Measurements from ENCODE around the gene MOGAT3.

The MOGAT3 gene

DNA sequence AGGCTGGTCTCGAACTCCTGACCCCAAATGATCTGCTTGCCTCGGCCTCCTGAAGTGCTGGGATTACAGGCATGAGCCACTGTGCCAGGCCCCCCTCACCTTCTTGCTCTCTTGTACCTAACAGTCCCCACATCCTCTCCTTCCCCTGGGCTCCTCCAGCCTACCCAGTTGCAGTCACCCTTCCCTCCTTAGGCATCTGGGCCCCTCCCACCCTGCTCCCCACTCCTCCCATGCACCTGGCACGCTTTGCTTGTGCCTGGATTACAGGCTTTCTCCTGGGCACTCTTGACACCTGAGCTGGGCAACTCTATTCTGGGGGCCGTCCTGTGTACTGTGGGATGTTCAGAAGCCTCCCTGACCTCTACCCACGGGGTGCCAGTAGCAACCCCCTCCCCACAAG is 33.8 kb upstream of the MOGAT3 start:
- DNase-seq: no peak

DNA sequence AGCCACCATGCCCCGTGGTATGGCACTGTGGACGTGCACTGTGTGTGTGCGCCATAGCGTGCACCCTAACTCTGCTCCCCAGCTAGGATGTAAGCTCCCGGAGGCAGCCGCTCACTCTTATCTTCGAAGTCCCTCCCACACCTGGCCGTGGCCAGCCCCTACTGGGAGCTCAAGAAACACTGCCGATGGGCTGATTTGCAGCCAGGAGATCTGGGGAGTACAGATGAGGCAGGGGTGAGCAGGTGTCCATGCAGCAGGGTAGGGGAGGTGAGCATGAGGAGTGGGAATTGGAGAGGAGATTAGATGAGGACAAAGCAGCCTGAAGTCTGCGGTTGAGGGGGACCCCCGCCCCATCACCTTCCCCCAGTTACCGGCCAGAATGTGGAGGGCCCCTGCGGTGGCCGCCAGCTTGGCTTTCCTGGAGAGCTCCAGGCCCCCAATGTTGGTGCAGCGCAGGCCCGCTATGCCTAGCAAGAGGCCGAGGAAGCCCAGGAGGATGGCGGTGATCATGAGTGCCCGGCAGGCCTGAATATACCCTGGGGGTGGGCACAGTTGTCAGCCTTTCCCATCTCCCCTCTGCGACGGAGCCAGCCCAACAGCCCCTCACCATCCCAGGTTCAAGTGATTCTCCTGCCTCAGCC is 33.2 kb upstream of the MOGAT3 start:
- DNase-seq: no peak

DNA sequence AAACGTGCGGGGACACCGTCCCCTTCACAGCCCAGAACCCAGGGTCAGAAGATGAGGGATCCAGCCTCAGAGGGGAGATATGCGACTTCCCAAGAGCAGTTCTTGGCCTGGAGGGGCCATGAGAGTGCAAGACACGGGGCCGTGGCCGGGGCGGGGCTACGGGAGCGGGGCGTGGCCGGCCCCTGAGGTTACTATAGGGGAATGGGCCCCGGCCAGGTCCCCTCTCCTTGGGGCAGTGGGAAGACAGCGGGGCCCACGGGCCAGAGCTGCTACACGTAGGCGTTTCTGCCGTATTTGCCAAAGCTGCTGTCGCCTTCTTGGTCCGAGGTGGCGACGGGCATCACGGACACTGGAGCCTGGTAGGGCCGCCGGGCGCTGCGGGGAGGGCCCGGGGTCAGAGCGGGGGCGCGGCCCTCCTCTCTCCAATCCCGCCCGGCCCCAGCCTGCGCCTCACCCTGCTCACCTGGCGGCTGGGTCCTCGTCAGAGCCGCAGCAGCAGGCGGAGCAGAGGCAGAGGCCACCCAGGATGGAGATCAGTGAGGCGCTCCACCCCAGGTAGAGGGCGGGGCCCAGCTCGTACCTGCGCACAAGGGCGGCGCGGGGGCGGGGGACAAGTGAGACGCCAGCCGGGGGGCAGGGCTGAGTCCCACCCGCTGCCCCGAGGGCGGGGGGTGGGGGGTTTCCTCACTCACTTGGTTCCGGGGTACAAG is 31.5 kb upstream of the MOGAT3 start:
- DNase-seq: peak in 6 of 58 donors; percentile 5 to 56 (median 16)

DNA sequence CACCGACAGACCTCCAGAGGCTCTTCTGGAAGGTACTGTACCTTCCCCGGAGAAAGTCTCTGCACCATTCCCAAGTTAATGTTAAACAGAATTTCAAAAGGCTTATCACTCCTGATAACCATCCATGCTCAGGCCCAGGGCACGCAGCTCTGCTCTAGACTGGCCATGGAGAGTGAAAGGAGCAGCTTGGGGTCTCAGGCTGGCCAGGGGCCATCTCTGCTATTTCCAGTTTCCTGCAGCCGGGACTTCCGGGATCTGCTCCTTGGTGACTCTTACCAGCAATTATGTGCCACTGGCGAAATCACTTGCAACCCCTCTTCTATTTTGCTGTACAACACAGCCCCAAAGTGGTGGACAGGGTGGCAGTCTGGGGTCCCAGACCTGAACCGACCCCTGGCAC is 30.8 kb upstream of the MOGAT3 start:
- no peak for DNase-seq

DNA sequence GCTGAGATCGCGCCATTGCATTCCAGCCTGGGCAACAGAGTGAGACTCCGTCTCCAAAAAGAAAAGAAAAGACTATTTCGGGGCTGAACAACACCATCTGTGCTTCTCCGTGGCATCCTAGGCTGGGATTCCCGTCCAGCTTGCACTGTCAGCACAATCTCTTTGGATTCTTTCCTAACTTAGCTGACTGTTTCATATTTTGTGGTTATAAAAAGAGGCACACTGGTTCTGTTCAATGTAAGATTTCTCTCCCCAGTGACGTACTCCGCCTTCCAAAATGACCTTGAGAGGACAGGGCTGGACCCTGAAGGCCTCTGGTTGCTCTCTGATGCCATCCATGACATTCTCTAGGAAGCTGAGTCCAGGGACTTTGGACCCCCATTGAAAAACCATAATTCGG is 25.9 kb upstream of the MOGAT3 start:
- DNase-seq: peak in 13 of 58 donors; percentile 6 to 53 (median 14)

DNA sequence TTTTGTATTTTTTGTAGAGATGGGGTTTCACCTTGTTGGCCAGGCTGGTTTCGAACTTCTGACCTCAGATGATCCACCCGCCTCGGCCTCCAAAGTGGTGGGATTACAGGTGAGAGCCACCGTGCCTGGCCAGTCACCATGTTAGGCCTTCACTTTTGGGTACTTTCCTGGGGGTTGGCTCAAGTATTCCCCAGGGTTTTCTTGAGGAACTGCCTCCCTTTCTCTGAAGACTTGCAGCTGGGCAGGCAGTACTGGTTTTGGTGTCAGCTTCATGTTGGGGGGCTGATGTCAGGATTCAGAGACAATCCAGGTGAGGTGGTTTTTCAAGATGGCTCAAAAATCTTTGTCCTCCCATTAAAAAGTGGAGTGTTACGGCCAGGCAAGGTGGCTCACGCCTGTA is 24.8 kb upstream of the MOGAT3 start:
- DNase-seq: no peak

DNA sequence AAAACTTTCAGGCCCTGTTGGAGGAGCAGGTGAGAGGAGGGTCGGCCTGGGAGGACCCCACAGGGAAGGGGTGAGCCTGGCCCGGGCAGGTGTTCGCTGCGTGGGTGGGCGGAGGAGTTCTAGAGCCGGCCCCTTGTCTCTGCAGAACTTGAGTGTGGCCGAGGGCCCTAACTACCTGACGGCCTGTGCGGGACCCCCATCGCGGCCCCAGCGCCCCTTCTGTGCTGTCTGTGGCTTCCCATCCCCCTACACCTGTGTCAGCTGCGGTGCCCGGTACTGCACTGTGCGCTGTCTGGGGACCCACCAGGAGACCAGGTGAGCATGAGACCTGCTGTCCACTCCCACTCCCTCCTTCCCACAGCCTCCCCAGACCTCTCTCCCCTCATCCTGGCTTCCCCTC is 22.7 kb upstream of the MOGAT3 start:
- DNase-seq: no peak

DNA sequence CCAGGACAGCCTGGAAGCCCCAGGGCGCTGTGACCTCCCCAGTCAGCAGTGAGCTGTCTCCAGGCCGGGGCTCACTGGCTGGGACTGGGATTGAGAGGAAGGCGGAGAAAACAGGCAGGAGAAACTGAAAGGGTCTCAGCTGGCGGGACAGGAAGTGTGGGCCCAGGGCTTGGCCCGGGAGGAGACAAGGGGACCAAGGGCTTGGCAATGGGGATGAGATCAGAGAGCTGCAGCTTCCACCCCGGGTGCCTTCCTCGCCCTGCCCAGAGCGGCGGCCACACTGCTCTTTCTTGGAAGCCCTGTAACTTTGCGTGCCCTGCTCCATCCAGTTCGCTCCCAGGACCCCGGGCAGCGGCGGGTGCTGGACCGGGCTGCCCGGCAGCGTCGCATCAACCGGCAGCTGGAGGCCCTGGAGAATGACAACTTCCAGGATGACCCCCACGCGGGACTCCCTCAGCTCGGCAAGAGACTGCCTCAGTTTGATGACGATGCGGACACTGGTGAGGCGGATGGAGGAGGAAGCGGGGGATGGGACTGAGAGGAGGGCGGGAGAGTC is 21.5 kb upstream of the MOGAT3 start:
- no peak for DNase-seq

DNA sequence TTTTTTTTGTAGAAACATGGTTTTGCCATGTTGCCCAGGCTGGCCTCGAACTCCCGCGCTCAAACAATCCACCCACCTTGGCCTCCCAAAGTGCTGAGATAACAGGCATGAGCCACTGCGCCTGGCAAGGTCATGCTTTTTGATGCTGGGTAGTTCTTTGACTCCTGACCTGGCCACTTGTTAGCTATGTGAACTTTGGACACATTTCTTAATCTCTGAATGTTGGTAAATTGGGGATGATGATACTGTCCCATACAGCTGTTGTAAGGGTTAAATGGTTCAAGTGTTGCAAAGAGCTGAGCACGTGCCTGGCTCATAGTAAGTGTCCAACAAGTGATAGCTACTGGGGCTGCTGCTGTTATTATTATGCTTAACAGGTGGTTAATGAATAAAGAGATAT is 19.5 kb upstream of the MOGAT3 start:
- DNase-seq: no peak

DNA sequence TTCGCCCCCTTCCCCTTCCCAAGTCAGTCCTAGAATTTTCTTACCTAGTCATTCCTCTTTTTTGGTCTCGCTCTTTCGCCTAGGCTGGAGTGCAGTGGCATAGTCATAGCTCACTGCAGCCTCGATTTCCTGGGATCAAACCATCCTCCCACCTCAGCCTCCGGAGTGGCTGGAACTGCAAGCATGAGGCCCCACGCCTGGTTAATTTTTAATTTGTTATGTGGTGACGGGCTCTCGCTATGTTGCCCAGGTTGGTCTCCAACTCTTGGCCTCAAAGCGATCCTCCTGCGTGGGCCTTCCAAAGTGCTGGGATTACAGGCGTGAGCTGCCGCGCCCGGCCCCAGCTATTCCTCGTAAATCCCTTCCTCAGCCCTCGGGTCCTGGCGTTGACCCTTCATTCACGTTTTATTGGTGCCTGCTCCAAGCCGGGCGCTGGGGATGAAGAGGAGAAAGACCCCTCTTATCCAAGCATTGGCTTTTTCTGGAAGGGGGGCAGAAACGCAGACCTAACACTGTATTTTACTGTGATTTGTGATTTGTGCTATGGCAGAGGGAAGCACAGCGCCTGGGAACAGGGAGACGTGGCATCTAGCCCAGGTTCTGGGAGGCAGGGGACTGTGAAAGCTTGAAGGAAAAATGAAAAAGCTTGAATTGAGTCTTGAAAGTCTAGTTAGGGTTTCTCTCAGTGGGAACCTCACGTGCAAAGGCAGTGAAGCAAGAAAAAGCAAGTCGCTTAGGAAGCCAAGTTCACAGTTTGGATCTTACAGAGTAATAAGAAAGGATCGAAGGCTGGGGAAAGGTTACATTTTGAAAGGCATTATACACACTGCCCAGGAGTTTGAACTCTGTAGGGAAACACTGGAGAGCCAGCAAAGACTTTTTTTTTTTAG is 17.6 kb upstream of the MOGAT3 start:
- peak in 1 of 58 donors; percentile 5 for DNase-seq

DNA sequence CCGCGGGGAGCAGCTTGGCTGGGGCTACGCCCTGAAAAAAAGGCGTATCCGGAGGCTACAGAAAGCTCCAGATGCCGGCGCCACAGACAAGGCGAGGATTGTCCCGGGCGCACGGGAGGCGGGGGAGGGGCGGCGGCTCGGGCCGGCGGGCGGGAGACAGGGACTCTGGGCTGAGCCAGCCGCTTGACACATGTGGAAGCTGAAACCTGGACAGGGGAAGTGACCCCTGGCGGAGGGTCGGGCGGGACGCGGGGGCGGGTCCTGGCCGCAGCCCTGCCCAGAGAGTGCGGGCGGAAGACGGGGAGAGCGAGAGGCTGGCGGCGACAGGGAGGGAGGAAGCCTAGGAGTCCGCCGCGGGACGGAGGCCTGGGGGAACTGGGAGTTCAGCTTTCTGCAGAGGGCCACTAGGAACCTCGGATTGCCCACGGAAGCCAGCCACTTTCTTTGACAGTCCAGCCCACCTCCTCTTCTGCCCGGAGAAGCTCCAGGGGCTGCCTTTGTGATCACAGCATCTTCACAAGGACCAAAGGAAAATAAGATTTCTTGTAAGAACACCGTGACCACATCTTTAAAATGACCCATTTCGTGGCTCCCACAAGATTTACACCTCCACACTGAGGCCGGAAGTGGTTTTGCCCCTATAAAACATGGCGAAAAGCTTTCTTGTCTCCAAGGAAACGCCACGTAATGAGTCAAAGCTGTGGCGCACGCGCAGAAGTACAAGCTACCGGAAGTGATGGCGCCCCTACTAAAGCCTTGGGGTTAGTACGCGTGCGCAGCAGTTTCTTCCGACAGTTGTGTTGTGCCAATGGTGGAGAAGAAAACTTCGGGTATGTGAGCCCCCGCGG is 16.8 kb upstream of the MOGAT3 start, which contains the start of the genes PLOD3 and ZNHIT1:
TSS of gene PLOD3 (minus strand) at position 194 of the 848 bp plus-strand sequence. CDS start 307 bp downstream, outside the sequence.
TSS of gene ZNHIT1 (plus strand) at position 778 of the 848 bp plus-strand sequence. CDS start at position 809, 31 bp downstream.
- DNase-seq: peak; percentile 47 to 97 (median 90)

DNA sequence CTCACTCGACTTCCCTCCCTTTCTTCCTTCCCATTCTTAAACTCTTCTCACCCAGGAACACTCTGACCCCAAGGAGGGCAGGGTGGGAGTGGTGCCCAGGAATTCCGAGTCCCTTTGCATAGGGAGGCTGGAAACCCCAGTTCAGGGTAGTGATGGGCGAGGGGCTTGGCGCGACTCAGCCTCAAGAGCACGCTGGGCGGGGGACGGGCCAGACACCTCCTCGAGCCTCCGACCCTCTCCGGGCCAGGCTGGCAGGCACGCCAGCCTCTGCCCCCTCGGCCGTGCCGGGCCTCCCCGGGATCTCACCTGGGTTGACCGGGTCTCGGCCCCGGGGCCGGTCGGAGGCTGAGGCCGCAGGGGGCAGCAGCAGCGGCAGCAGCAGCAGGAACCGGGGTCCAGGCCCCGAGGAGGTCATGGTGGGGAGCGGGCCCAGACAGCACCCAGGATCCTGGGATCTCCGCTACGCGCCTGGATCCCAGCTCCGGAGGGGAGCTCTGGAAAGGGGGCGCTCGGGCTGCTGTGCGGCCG is 16.1 kb upstream of the MOGAT3 start:
- DNase-seq: peak in 6 of 58 donors; percentile 9 to 52 (median 44)

DNA sequence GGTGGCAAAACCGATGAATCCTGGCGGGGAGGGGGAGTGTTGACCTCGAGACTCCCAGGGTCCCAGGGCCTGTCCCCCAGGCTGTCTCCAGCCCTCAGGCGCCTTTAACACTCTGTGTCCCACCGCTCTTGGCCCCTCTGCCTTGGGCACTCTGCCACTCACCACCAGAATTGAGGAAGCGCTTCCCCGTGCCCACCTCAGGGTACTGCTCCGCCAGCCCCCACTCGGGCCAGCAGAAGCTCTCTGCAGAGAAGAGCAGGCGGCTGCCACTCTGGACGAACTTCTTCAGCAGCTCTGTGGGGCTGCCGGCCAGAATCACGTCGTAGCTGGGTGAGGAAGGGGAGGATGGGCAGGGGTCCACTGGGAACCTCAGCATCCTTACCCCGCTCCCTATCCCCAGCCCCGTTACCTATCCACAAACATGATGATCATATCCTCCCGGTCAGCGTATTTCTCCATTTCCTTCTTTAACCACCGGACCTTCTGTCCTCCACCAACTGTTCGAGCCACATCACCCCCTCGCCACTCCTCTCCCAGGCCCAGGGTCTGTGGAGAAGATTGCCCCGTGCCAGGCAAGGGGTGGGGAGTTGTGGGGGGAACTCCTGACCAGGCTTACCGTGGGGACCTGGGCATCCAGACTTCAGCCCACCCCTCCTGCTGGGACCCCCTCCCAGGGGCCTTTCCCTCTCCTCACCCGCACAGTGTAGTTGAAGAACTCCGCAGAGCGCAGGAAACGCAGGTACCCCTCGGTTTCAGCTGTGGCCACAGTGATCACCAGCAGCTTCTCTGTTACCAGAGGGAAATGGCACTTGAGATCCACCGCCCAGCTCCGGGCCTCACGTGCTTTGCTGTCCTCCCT is 15.4 kb upstream of the MOGAT3 start:
- DNase-seq: peak in 6 of 58 donors; percentile 8 to 50 (median 31)

DNA sequence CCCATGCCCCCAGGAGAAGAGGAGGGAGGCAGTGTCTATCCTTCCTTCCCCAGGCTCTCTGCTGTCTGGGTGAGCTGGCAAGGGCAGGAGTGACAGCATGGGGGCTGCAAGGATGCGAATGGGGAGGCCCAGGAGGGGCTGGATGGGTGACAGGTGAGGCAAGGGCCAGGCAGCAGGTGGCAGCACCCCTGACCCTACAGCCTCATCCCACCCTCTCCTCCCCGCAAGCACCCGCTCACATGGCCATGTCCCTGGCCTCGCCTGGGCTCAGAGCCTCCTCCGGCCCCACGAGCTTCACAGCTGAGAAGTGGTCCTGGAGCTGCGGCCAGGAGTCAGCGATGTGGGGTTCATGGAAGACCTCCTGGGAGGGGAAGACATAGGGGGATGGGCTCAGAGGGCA is 11.2 kb upstream of the MOGAT3 start:
- no peak for DNase-seq

DNA sequence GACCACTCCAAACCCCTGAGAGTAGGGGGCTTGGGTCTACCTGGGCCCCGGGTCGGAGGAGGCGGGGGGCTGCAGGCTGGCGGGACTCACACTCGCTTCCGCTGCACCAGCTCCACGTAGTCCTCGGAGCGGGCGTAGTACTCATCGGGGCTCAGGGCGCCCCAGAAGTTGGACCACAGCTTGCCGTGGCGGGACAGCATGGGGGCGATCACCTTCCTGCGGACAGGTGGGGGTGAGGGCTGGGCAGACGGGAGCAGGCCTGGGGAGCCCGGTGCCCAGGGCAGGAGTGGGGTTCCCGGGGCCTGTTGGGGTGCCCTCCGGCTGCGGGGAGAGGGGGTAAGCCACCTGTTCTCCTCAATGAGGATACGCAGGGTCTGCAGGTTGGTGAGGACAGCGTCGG is 10.7 kb upstream of the MOGAT3 start:
- no peak for DNase-seq

DNA sequence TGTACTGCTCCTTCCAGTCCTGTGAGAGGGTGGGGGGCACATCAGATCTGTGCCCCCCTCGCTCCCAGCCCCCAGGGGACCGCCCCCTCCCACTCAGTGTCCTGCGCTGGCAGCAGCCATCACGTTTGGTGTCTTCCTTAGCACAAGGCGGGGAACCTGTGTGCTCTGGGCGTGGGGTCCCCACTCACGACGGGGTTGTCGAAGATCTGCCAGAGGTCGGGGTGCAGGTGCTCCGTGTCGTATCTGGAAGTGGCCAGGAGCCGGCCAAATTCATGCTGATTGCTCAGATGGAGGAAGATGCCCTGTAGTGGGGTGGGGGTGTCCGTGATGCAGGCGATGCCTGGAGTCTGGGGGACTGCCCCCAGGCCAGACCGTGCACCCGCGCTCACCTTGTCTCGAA is 9.3 kb upstream of the MOGAT3 start:
- DNase-seq: no peak

DNA sequence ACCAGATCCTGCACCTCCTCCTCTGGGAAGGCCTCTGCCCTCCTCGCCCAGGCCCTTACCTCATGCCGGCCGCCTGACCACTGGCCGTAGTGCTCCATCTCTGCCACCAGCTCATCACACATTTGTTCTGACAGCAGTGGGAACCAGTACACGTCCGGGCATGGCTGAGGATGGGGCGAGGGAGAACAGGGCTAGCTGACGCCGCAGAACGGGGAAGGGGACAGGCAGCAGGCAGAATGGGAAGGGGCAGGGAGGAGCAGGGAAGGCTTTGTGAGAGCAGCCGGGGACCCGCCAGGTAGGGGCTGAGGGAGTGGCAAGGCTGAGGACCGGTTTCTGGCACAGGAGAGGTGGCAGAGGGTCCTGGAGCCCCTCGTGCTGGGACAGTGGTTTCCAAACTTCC is 8.0 kb upstream of the MOGAT3 start:
- DNase-seq: no peak

DNA sequence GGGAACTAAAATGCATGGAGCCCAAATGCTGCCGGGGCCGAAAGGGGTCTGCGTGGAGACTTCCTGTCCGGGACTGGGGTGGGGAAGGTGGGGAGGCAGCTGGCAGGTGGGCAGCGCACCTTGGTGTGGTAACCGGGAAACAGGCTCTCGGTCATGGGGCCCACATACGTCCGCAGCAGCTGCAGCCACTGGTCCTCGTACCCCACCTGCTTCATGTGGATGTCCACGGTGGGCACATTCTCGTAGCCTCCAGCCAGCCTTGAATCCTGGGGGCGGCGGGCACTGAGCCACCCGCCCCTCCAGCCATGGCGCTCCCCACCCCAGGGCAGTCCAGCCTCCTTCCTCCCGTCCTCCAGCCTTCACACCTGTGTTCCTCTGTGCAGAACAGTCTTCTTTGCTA is 6.6 kb upstream of the MOGAT3 start:
- no peak for DNase-seq

DNA sequence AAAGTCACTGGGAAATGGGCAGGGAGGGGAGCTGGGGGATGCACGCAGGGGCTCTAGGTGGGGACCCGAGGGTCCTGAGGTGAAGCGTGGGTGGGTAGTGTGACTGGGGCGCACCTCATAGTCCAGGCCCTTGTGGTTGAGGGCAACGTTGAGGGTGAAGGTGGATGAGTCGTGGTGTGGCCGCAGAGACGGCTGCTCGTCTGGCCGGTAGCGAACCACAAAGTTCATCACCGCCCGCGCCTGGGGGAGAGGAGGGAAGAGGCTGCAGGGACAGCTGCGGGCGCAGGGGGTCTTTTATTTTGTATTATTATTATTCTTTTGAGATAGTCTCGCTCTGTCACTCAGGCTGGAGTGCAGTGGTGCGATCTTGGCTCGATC is 5.8 kb upstream of the MOGAT3 start:
- DNase-seq: no peak

Data from anterior cingulate cortex (tissue), 58 donors.